Activated T-cell treated with anti-CD3 and anti-CD28 coated beads for 24 hours (primary cell): Measurements from ENCODE around the gene LAMC1.
"Not testable (repeated sequence)": the region's sequence is repeated elsewhere in the genome, so short reads cannot be mapped to it uniquely, and the experiment has no call there.

ENCODE experiments used
- DNase-seq: peaks from one replicate; pipeline ENCODE4 v3.0.0-alpha.2; 2020; ENCODE audit warnings: low read depth

The LAMC1 gene

DNA sequence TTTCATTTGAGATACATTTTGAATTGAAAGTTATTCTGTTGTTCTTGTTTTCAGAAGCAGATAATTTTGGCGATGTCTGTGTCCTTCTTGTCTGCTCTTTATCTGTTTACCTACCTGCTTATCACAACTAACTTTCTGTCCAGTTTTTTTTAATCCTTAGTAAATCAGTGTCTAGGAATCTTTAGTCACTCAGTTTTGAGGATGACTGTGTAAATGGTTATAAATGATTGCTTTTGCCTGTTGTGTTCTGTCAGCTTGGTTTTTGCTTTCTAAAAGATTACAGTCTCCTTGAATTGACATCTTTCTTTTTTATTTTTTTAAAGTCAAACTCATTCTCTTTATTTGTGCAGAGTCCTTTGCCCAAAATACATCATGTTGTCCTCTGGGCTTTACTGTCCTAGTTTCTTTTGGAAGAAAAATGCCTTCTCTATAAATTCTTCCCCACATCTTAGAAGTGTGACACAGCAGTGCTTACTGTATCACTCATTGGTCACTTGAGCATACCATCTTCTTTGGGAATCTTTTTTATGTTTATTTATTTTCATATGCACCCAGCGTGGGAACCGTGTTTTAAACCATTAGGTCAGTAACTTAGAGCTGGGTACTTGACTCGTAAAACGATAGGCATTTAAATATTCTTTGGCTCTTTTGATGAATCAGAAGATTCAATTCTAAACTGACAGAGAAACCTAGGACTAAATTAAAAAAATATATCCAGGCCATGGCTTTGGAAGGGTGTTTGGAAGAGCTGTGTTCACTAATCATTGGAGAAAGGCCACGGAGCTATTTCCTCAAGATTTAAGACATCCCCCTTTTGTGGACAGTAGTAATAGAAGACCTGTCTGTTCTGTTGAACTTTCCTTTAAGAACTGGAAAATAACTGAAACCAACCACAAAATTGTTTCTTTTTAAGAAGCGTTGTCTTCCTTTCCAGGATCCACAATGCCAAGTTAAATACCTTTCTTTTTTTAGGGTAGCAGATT lies 20.9 kb downstream of the LAMC1 start:
- DNase-seq: no peak

DNA sequence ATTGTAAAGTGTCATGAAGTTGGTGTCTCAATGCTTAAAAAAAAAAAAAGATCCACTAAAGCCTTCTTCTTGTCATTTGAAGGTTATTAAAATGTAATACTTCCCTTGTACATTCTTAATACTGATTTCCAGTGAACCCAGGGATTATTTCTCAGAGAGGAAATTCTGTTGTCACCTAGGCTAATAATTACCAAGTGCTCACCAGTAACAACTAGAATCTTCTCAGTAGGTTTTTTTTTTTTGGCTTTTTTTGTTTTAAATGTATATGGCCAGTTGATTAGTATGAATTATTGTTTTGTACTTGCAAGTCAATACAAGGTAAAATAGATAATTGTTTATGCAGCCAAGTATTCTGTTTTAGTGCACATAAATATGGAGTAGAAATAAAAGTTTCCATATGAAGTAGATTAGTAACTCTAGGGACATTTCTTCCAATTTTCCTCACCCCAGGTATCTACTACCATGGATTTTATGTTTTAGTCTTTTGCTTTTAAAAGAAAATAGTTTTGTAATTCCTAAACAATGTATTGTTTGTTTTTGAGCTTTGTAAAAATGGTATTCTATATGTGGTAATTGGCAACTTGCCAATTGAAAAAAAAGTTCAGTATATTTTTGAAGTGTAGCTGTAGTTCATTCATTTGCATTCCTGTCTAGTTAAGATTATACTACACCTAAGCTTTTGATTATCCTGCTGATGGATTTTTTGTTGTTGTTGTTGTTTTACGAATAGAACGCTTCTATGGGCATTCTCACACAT lies 21.9 kb downstream of the LAMC1 start:
- no peak for DNase-seq

- DNase-seq: no peak
Observed at GRCh38 chr1:183048087-183049085, 25.2 kb downstream of the LAMC1 start.

DNA sequence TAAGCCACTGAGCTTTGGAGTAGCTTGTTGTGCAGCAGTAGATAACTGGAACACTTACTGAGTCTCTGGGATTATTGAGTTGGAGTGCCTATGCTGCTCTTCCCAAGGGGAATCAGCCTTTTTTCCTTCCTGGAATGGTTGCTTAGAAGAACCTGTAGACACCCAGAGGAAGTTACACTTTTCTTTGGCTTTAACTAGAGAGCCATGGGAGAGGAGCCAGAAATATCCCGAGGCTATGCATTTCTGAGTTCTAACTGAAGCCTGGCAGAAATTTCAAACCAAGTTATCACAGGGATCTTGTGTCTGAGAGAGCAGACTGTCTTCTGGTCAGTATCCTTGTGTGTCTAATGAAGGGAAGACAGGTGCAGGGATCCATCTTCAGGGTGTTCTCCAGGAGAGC lies 28.3 kb downstream of the LAMC1 start:
- DNase-seq: no peak

GRCh38 chr1:183052861-183053260 lies 29.6 kb downstream of the LAMC1 start:
- DNase-seq: no peak

DNA sequence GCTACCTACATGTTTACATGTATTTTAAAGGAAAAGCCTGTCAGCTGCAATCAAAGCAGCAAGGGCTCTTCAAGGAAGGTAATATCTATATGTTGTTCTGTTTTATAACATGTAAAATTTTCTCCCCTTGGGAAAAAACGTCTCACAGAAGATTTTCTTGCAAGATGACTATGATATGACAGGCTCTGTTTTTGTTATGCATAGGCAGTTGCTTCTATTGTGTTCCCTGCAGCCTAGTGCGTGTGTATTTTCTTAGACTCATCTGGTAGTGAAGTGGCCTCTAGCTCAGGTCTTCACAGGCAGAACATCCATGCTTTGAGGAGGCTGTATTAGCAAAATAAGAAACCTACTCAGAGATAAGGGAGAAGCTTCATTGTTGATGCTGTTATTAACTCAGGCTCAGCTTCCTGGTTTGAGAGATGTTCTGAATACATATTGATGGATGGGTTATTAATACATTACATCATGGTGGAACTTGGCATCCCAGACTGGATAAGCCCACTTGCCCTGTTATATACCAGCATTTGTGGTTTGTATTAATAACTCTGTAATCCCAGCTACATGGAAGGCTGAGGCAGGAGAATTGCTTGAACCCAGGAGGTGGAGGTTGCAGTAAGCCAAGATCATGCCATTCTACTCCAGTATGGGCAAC lies 35.8 kb downstream of the LAMC1 start:
- DNase-seq: no peak

- no peak for DNase-seq
Observed at GRCh38 chr1:183061194-183061593, 38.0 kb downstream of the LAMC1 start.

DNA sequence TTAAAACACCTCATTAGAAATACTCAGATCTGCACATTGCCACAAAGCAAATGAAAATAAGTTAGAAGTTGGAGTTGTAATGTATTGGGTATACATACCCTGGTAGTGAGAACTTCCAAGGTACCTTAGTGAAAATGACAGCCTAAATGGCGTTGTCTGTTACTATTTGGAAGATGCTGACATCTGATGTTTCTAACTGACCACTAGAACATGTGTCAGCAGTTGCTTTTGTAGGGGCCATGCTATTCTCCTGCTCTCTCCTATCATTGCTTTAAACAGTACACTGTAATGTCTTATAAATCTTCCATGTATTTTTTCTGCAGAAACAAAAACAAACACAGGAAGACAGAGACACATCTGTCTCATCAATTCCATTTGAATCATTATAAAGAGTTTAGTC lies 40.1 kb downstream of the LAMC1 start:
- no peak for DNase-seq

GRCh38 chr1:183065168-183065706 lies 42.0 kb downstream of the LAMC1 start:
- no peak for DNase-seq

DNA sequence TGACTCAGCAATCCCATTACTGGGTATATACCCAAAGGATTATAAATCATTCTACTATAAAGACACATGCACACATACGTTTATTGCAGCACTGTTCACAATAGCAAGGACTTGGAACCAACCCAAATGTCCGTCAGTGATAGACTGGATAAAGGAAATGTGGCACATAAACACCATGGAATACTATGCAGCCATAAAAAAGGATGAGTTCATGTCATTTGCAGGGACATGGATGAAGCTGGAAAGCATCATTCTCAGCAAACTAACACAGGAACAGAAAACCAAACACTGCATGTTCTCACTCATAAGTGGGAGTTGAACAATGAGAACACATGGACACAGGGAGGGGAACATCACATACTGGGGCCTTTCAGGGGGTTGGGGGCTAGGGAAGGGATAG lies 43.2 kb downstream of the LAMC1 start:
- not testable (repeated sequence) for DNase-seq

GRCh38 chr1:183069562-183070216 lies 46.5 kb downstream of the LAMC1 start:
- no peak for DNase-seq

DNA sequence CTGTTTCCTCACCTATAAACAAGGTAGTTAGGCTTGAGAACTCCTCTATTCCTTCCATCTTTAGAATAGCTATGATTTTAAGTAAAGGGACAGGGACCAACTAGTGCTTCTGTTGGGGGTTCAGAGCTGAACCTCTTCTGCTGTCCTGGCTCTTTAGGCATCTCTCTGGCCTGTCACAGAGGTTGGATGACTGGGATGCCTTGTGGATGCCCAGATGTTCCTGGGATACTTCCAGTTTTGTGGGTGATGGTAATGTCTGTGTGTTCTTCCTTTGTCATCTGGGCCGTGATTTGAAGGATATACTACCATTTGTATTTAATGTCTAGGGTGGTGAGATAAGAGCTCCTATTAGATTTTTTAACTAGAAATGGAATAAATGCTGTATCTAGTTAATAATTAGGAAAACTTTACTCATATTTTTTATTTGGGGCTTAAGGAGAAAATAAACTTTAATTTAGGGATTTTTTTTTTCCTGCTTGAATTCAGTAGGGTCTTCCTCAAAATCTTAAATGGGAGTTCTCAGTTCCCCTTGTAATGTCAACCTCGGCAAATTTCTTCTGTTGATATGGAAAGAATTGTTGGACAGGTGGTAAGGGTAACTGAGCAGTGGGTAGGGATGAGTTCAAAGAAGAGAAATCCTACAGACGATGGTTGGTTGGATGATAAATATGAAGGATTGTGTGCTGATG lies 47.2 kb downstream of the LAMC1 start:
- no peak for DNase-seq

GRCh38 chr1:183070923-183071618 lies 47.9 kb downstream of the LAMC1 start:
- no peak for DNase-seq

GRCh38 chr1:183072595-183072994 lies 49.4 kb downstream of the LAMC1 start:
- not testable (repeated sequence) for DNase-seq

GRCh38 chr1:183073320-183073719 lies 50.1 kb downstream of the LAMC1 start:
- DNase-seq: no peak

DNA sequence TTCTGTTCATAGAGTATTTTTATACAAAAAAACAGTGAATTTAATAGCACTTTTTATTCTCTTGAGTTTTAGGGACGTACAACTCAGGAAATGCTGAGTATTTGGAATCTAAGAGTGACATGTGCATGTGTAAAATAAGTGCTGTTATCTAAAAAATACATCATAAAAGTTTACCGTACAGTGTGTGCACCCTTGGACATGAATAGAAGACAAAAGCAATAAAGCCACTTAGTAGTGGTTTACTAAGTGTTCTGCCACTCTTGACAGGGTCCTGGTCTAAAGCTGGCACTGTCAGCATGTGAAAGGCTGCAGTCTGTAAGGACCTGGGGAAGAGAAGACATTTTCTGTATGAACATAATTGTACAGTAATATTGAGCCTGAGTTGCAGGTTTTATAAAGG lies 51.0 kb downstream of the LAMC1 start:
- DNase-seq: no peak

- DNase-seq: no peak
Observed at GRCh38 chr1:183075861-183076260, 52.6 kb downstream of the LAMC1 start.

DNA sequence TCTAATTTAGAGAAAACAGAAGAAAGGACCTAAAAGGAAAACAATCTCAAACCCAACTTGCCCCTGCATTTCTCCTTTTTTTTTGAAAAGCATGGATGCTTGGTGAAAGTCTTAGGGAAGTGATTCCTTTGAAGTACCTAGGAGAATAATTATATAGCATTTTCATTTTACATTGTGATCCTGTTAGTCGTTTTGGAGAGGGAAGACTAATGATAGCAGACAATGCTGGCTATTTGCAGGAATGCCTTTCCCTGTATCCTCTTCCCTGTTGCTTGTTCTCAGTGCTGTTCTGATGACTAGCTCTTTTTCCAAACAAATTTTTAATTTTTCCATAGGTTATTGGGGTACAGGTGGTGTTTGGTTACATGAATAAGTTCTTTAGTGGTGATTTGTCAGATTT lies 53.9 kb downstream of the LAMC1 start:
- no peak for DNase-seq

- no peak for DNase-seq
Observed at GRCh38 chr1:183079712-183080388, 56.6 kb downstream of the LAMC1 start.
